Measurements from ENCODE around the gene OR10A3. TPM values are rescaled to one million over a fixed set of nuclear protein-coding genes. Genes with fewer than 3 reads are reported as not detected.

OR10A3 gene
- total RNA-seq, 5 donors from 2014 or later (not counting 1 experiment from before 2014, with no cell fraction given): not detected

GRCh38 chr11:7900686-7901085 lies 40.8 kb downstream of the OR10A3 start:
- Mint-ChIP-seq H3K4me3 (no peak overlapping the region), H3K9me3 (peaks cover 0 to 4% (median 1%) of the 10 kb centered on the region in 3 donors), H3K27me3 (peaks cover 11 to 19% of the 10 kb centered on the region in 2 donors), H3K36me3 (no peaks in the 10 kb centered on the region), H3K27ac (no peak overlapping the region), H3K4me1 (no peaks in the 10 kb centered on the region)
- DNase-seq (no peak), ATAC-seq (replicated peaks in 1 of 4) (no peak)
- CTCF ChIA-PET: no interaction called here
- H3K36me3 ChIP-seq (ENCODE audit: control insufficient read depth in 2 of 2, extremely low read depth in 1 of 2, insufficient read depth in 1 of 2, low read length in 1 of 2): no peaks in the 10 kb centered on the region
- POLR2A ChIA-PET: no interaction called here
- no peaks in the 10 kb centered on the region for H3K9me3 ChIP-seq
- whole genome bisulfite sequencing (ENCODE audit: insufficient coverage): no CpG with 5 or more reads among the region's 4 CpGs
- H3K27ac ChIP-seq (ENCODE audit: low read length): no peak overlapping the region
- H3K27me3 ChIP-seq (replicated peaks in 1 of 2; ENCODE audit: control insufficient read depth in 2 of 2, extremely low read depth in 1 of 2, insufficient read depth in 2 of 2, low read length in 1 of 2): peaks cover 0 to 3% of the 10 kb centered on the region in 2 experiments
- no peaks in the 10 kb centered on the region for H3K4me1 ChIP-seq (ENCODE audit: control insufficient read depth in 1 of 2, extremely low read depth in 1 of 2, insufficient read depth in 2 of 2, low read length in 2 of 2)
- no peak overlapping the region for H3K4me3 ChIP-seq (ENCODE audit: control insufficient read depth in 1 of 2, extremely low read depth in 1 of 2, low read length in 1 of 2)

GRCh38 chr11:7899418-7899817 lies 42.1 kb downstream of the OR10A3 start:
- Mint-ChIP-seq H3K4me3 (no peak overlapping the region), H3K9me3 (peaks cover 0 to 10% (median 4%) of the 10 kb centered on the region in 3 donors), H3K4me1 (no peaks in the 10 kb centered on the region), H3K27me3 (peaks cover 11 to 14% of the 10 kb centered on the region in 2 donors), H3K27ac (no peak overlapping the region), H3K36me3 (no peaks in the 10 kb centered on the region)
- WGBS (ENCODE audit: insufficient coverage): 33% methylated on average over 2 of the region's 4 CpGs
- no peak for DNase-seq
- H3K27me3 ChIP-seq (replicated peaks in 1 of 2; ENCODE audit: control insufficient read depth in 2 of 2, extremely low read depth in 1 of 2, insufficient read depth in 2 of 2, low read length in 1 of 2): no peaks in the 10 kb centered on the region
- no peaks in the 10 kb centered on the region for H3K36me3 ChIP-seq (ENCODE audit: control insufficient read depth in 2 of 2, extremely low read depth in 1 of 2, insufficient read depth in 1 of 2, low read length in 1 of 2)
- H3K9me3 ChIP-seq: no peaks in the 10 kb centered on the region
- CTCF ChIA-PET: no interaction called here
- H3K4me1 ChIP-seq (ENCODE audit: control insufficient read depth in 1 of 2, extremely low read depth in 1 of 2, insufficient read depth in 2 of 2, low read length in 2 of 2): no peaks in the 10 kb centered on the region
- no peak overlapping the region for H3K4me3 ChIP-seq (ENCODE audit: control insufficient read depth in 1 of 2, extremely low read depth in 1 of 2, low read length in 1 of 2)
- no peak for ATAC-seq (replicated peaks in 1 of 4)
- no peak overlapping the region for H3K27ac ChIP-seq (ENCODE audit: low read length)
- POLR2A ChIA-PET: no interaction called here

DNA sequence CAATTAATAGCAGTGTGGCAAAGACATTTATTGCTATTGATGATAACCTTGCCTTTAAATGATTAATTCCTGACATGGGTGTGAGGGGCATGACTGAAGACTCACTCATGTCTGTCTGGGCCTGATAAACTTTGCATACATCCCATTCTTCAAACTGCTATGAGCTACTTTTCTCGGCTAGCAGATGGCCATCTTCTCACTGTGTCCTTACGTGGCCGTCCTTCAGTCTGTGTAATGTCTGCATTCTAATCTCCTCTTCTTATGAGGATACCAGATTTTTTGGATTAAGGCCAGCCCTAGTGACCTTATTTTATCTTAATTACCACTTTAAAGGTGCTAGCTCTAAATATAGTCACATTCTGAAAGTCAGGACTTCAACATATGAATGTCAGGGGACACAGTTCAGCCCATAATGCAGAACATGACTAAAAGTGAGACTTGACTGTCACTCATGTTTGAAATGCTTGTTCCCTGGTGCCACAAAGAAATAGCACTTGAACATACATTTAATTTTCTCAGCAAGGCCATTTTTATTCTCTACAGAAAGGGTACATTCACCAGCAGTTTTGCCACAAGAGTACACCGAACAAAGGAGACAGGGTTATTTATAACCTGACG lies 42.7 kb downstream of the OR10A3 start:
- H3K36me3 Mint-ChIP-seq: no peaks in the 10 kb centered on the region
- Histone ChIP-seq H3K4me3 (ENCODE audit: control insufficient read depth in 1 of 2, extremely low read depth in 1 of 2, low read length in 1 of 2) (no peak overlapping the region), H3K36me3 (ENCODE audit: control insufficient read depth in 2 of 2, extremely low read depth in 1 of 2, insufficient read depth in 1 of 2, low read length in 1 of 2) (no peaks in the 10 kb centered on the region), H3K4me1 (ENCODE audit: control insufficient read depth in 1 of 2, extremely low read depth in 1 of 2, insufficient read depth in 2 of 2, low read length in 2 of 2) (no peaks in the 10 kb centered on the region), H3K9me3 (no peaks in the 10 kb centered on the region), H3K27me3 (replicated peaks in 1 of 2; ENCODE audit: control insufficient read depth in 2 of 2, extremely low read depth in 1 of 2, insufficient read depth in 2 of 2, low read length in 1 of 2) (no peaks in the 10 kb centered on the region), H3K27ac (ENCODE audit: low read length) (no peak overlapping the region)
- H3K4me1 Mint-ChIP-seq: no peaks in the 10 kb centered on the region
- H3K27ac Mint-ChIP-seq: no peak overlapping the region
- CTCF ChIA-PET: interaction anchor here in 1 of 2 donors (0.6 kb wide), 1 partner anchor 130 kb away, joined by 5 read pairs; no protein-coding TSS in a partner anchor
- H3K9me3 Mint-ChIP-seq: peaks cover 0 to 10% (median 4%) of the 10 kb centered on the region in 3 donors
- H3K27me3 Mint-ChIP-seq: peaks cover 9 to 14% of the 10 kb centered on the region in 2 donors
- DNase-seq: no peak
- ATAC-seq (replicated peaks in 1 of 4): no peak
- WGBS (ENCODE audit: insufficient coverage): 94% methylated on average over 3 of the region's 5 CpGs
- H3K4me3 Mint-ChIP-seq: no peak overlapping the region
- POLR2A ChIA-PET: no interaction called here

DNA sequence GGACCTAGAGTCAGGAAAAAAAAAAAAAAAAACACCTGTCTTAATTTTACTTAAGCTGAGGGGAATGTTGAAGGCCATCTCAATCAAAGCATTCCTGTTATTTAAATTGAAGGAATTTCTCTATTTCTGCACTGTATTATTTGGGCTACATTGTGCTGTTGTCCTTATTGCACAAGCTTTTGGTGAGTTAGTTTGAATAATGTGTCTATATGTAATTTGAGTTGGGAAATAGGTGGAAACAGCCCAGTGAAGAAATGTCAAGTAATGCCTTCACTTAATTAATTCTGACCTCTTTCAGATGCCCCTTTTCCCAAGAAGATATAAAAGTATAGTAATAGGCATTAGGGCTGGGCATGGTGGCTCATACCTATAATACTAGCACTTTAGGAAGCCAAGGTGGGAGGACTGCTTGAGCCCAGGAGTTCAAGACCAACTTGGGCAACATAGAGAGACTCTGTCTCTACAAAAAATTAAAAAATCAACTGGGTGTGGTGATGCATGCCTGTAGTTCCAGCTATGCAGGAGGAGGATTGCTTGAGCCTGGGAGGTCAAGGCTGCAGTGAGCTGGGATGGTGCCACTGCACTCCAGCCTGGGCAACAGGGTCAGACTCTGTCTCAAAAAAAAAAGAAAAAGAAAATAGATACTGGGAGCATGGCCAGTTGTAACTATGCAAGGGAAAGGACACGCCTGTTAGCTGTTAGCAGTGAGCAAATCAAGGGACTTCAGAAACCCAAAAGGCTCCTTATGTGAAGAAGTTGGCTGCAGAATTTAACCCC lies 45.3 kb downstream of the OR10A3 start:
- ATAC-seq (replicated peaks in 1 of 4): no peak
- CTCF ChIA-PET: interaction anchor here in 1 of 2 donors (0.7 to 1.8 kb wide), 3 partner anchors 12 to 149 kb away, joined by 3 to 8 read pairs (median 4); partner anchors contain the start of gene EIF3F

DNA sequence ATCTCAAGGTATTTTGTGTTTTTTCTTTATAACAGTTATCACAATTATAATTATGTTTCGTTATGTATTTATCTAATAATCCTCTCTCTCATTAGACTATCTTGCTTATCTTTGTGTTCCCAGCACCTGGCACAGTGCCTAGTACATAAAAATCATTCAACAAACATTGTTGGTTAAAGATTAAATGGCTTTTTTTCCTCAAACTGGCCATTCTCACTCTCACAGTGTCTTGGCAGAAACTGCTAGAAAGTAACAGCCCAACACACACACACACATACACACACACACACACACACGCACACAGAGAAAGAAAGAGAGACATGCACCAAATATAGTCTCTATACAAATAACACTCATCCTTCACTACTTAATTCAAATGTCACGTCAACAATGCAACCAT lies 47.3 kb downstream of the OR10A3 start:
- Histone ChIP-seq H3K36me3 (ENCODE audit: control insufficient read depth in 2 of 2, extremely low read depth in 1 of 2, insufficient read depth in 1 of 2, low read length in 1 of 2) (no peaks in the 10 kb centered on the region), H3K27ac (ENCODE audit: low read length) (no peak overlapping the region), H3K4me3 (ENCODE audit: control insufficient read depth in 1 of 2, extremely low read depth in 1 of 2, low read length in 1 of 2) (no peak overlapping the region), H3K9me3 (no peaks in the 10 kb centered on the region), H3K27me3 (replicated peaks in 1 of 2; ENCODE audit: control insufficient read depth in 2 of 2, extremely low read depth in 1 of 2, insufficient read depth in 2 of 2, low read length in 1 of 2) (peaks cover 2 to 5% of the 10 kb centered on the region in 2 experiments), H3K4me1 (ENCODE audit: control insufficient read depth in 1 of 2, extremely low read depth in 1 of 2, insufficient read depth in 2 of 2, low read length in 2 of 2) (no peaks in the 10 kb centered on the region)
- Mint-ChIP-seq H3K36me3 (no peaks in the 10 kb centered on the region), H3K4me1 (peaks cover 0 to 6% (median 3%) of the 10 kb centered on the region in 3 donors), H3K4me3 (no peak overlapping the region), H3K9me3 (peaks cover 0 to 10% (median 2%) of the 10 kb centered on the region in 3 donors), H3K27me3 (peaks cover 0 to 3% of the 10 kb centered on the region in 2 donors), H3K27ac (no peak overlapping the region)
- WGBS (ENCODE audit: insufficient coverage): 29% methylated on average over 1 of the region's 3 CpGs
- DNase-seq (no peak), ATAC-seq (replicated peaks in 1 of 4) (no peak)
- CTCF ChIA-PET: interaction anchor here (0.8 to 3.3 kb wide), 3 partner anchors 92 to 94 kb away, joined by 3 to 14 read pairs (median 8); partner anchors contain the start of gene EIF3F (in 2 of the 2)
- POLR2A ChIA-PET: no interaction called here

More for the DNA sequence above, 45.3 kb downstream of the OR10A3 start:
- H3K4me1 Mint-ChIP-seq: peaks cover 0 to 6% (median 3%) of the 10 kb centered on the region in 3 donors
- no peaks in the 10 kb centered on the region for H3K36me3 Mint-ChIP-seq
- no peak overlapping the region for H3K27ac Mint-ChIP-seq
- Histone ChIP-seq H3K4me3 (ENCODE audit: control insufficient read depth in 1 of 2, extremely low read depth in 1 of 2, low read length in 1 of 2) (no peak overlapping the region), H3K9me3 (no peaks in the 10 kb centered on the region), H3K36me3 (ENCODE audit: control insufficient read depth in 2 of 2, extremely low read depth in 1 of 2, insufficient read depth in 1 of 2, low read length in 1 of 2) (no peaks in the 10 kb centered on the region), H3K27ac (ENCODE audit: low read length) (no peak overlapping the region), H3K27me3 (replicated peaks in 1 of 2; ENCODE audit: control insufficient read depth in 2 of 2, extremely low read depth in 1 of 2, insufficient read depth in 2 of 2, low read length in 1 of 2) (no peaks in the 10 kb centered on the region), H3K4me1 (ENCODE audit: control insufficient read depth in 1 of 2, extremely low read depth in 1 of 2, insufficient read depth in 2 of 2, low read length in 2 of 2) (no peaks in the 10 kb centered on the region)
- WGBS (ENCODE audit: insufficient coverage): no CpG with 5 or more reads among the region's 1 CpG
- H3K4me3 Mint-ChIP-seq: no peak overlapping the region
- no peak for DNase-seq
- POLR2A ChIA-PET: interaction anchor here in 1 of 2 donors (0.6 kb wide), 2 partner anchors 83 to 790 kb away, joined by 4 to 6 read pairs; no protein-coding TSS in a partner anchor
- H3K9me3 Mint-ChIP-seq: peaks cover 0 to 10% (median 4%) of the 10 kb centered on the region in 3 donors
- H3K27me3 Mint-ChIP-seq: peaks cover 3 to 8% of the 10 kb centered on the region in 2 donors

- H3K4me3 Mint-ChIP-seq: no peak overlapping the region
- ChIA-PET POLR2A (no interaction called here), CTCF (interaction anchor here (1.2 to 4.7 kb wide), 5 partner anchors 12 to 206 kb away, joined by 3 to 28 read pairs (median 9); partner anchors contain the start of gene EIF3F (in 2 of the 2))
- no peaks in the 10 kb centered on the region for H3K36me3 Mint-ChIP-seq
- no peaks in the 10 kb centered on the region for H3K9me3 ChIP-seq
- H3K27ac ChIP-seq (ENCODE audit: low read length): no peak overlapping the region
- WGBS (ENCODE audit: insufficient coverage): 85% methylated on average over 2 of the region's 2 CpGs
- H3K4me3 ChIP-seq (ENCODE audit: control insufficient read depth in 1 of 2, extremely low read depth in 1 of 2, low read length in 1 of 2): no peak overlapping the region
- no peaks in the 10 kb centered on the region for H3K4me1 ChIP-seq (ENCODE audit: control insufficient read depth in 1 of 2, extremely low read depth in 1 of 2, insufficient read depth in 2 of 2, low read length in 2 of 2)
- H3K27me3 ChIP-seq (replicated peaks in 1 of 2; ENCODE audit: control insufficient read depth in 2 of 2, extremely low read depth in 1 of 2, insufficient read depth in 2 of 2, low read length in 1 of 2): peaks cover 2 to 5% of the 10 kb centered on the region in 2 experiments
- H3K36me3 ChIP-seq (ENCODE audit: control insufficient read depth in 2 of 2, extremely low read depth in 1 of 2, insufficient read depth in 1 of 2, low read length in 1 of 2): no peaks in the 10 kb centered on the region
- H3K27me3 Mint-ChIP-seq: no peaks in the 10 kb centered on the region
- DNase-seq: no peak
- H3K9me3 Mint-ChIP-seq: peaks cover 0 to 10% (median 0%) of the 10 kb centered on the region in 3 donors
- ATAC-seq (replicated peaks in 1 of 4): no peak
- H3K27ac Mint-ChIP-seq: no peak overlapping the region
- H3K4me1 Mint-ChIP-seq: peaks cover 0 to 6% (median 3%) of the 10 kb centered on the region in 3 donors
These were observed 47.7 kb downstream of the OR10A3 start for GRCh38 chr11:7893796-7894195.

All from T-cell (primary cell).